HepG2 (cell line): ENCODE results near the gene PEA15. TPM values are rescaled to one million over a fixed set of nuclear protein-coding genes. Genes with fewer than 3 reads are reported as not detected.

Source experiments
- ATAC-seq: fragments of 200-7000 bp; cut with Tn5 transposase; 3 replicates; pipeline ENCODE4 v1.9.1; 2020; ENCODE audit warnings: mild to moderate bottlenecking, moderate library complexity
- BruUV-seq: library from RNA; stranded (reverse); fragments of 400-500 nt; replicated peaks from 2 replicates; lab custom pipeline; 2021; lab: Mats Ljungman, UMichigan
- CTCF ChIA-PET: fragments of 300-600 bp; formaldehyde crosslinking; extraction: SDS; loops from one replicate; lab custom pipeline; 2021; ENCODE audit warnings: low total read pairs, inconsistent platforms, low intra/inter-chr PET ratio; lab: Yijun Ruan, JAX
- POLR2A ChIA-PET: fragments of 350-600 bp; sonication (Branson Sonifier 250); formaldehyde crosslinking; loops from one replicate; lab custom pipeline; 2020; ENCODE audit warnings: antibody characterized with exemption, inconsistent platforms; lab: Yijun Ruan, JAX
- DNase-seq: peaks from one replicate; pipeline ENCODE4 v3.0.0-alpha.2; 2015; ENCODE audit warnings: low spot score
- FAIRE-seq: peaks from 3 replicates; lab custom pipeline; 2011; peaks lifted over from hg19 to GRCh38; lab: Jason Lieb, UNC
- H2AFZ ChIP-seq: one replicate; pipeline ENCODE4 v1.6.1; 2011; ENCODE audit warnings: low read length, inconsistent platforms
- H3K27ac ChIP-seq: fragments of 300-600 bp; 3 replicates; pipeline ENCODE4 v1.8.0; 2011; ENCODE audit warnings: mixed run types, mild to moderate bottlenecking, mixed read lengths, low read length, inconsistent platforms; ENCODE audit not compliant: insufficient read depth; ENCODE audit errors: extremely low read length
- H3K27me3 ChIP-seq, 2 experiments: fragments of 200-600 bp in 1 of 2; 2 replicates in 1 of 2; 3 replicates in 1 of 2; pipeline versions ENCODE4 v1.6.0 to v1.8.0; 2011; ENCODE audit warnings: low read length in 2 of 2, mild to moderate bottlenecking in 2 of 2, moderate library complexity in 2 of 2, inconsistent platforms in 1 of 2; ENCODE audit not compliant: insufficient read depth in 2 of 2, control insufficient read depth in 1 of 2
- H3K36me3 ChIP-seq, 2 experiments: fragments of 200-600 bp in 1 of 2; replicated peaks in 1 of 2; 2 replicates in 1 of 2; 3 replicates in 1 of 2; pipeline versions ENCODE4 v1.5.1 to v1.8.0; 2011; ENCODE audit warnings: low read length in 2 of 2, inconsistent platforms in 1 of 2; ENCODE audit not compliant: insufficient read depth in 2 of 2, control insufficient read depth in 1 of 2
- H3K4me1 ChIP-seq: 2 replicates; pipeline ENCODE4 v1.5.1; 2012; ENCODE audit warnings: low read length, inconsistent platforms; ENCODE audit not compliant: insufficient read depth
- H3K4me2 ChIP-seq: 2 replicates; pipeline ENCODE4 v1.6.0; 2011; ENCODE audit warnings: low read depth, low read length, inconsistent platforms
- H3K4me3 ChIP-seq, 3 experiments: fragments of 200-600 bp in 1 of 3; sonication (generic), shearing (Covaris generic) in 1 of 3; replicated peaks in 1 of 3; 2 replicates each; pipeline ENCODE4 v1.5.1; 2011 to 2016; ENCODE audit warnings: low read length in 3 of 3, inconsistent platforms in 2 of 3, low read depth in 2 of 3, mild to moderate bottlenecking in 2 of 3, control low read depth in 1 of 3, mixed read lengths in 1 of 3; ENCODE audit not compliant: insufficient read depth in 1 of 3
- H3K79me2 ChIP-seq: one replicate; pipeline ENCODE4 v1.6.1; 2011; ENCODE audit warnings: low read length, inconsistent platforms; ENCODE audit not compliant: insufficient read depth
- H3K9ac ChIP-seq: 2 replicates; pipeline ENCODE4 v1.6.0; 2011; ENCODE audit warnings: mild to moderate bottlenecking, low read depth, low read length, inconsistent platforms; ENCODE audit not compliant: insufficient read depth
- H3K9me3 ChIP-seq: 2 replicates; pipeline ENCODE4 v1.5.1; 2012; ENCODE audit warnings: mild to moderate bottlenecking, low read length
- H4K20me1 ChIP-seq: 2 replicates; pipeline ENCODE4 v1.6.0; 2011; ENCODE audit warnings: inconsistent platforms, mild to moderate bottlenecking, low read length, moderate library complexity; ENCODE audit not compliant: insufficient read depth
- FOXC1 ChIP-seq: sonication (generic); formaldehyde crosslinking; IDR thresholded peaks from 2 replicates; pipeline ENCODE4 v1.8.0; 2022; ENCODE audit warnings: mild to moderate bottlenecking, missing genetic modification reagents, borderline replicate concordance
- MYNN ChIP-seq: sonication (generic); formaldehyde crosslinking; IDR thresholded peaks from 2 replicates; pipeline ENCODE4 v1.4.0; 2020; ENCODE audit warnings: mild to moderate bottlenecking, low read depth, missing genetic modification reagents
- MYPOP ChIP-seq: sonication (generic); formaldehyde crosslinking; IDR thresholded peaks from 2 replicates; pipeline ENCODE4 v1.8.1; 2023; ENCODE audit warnings: mild to moderate bottlenecking, moderate library complexity, missing genetic modification reagents
- NCOR1 ChIP-seq: fragments of 200-600 bp; sonication (generic); IDR thresholded peaks from 2 replicates; pipeline ENCODE4 v1.7.0; 2017; ENCODE audit warnings: antibody characterized with exemption, low read length, borderline replicate concordance
- NPAS2 ChIP-seq: sonication (generic); formaldehyde crosslinking; IDR thresholded peaks from 2 replicates; pipeline ENCODE4 v1.8.0; 2022; ENCODE audit warnings: mild to moderate bottlenecking, missing genetic modification reagents, borderline replicate concordance
- SP4 ChIP-seq: sonication (generic); formaldehyde crosslinking; IDR thresholded peaks from 2 replicates; pipeline ENCODE4 v1.8.1; 2023; ENCODE audit warnings: mild to moderate bottlenecking, missing genetic modification reagents
- ZBTB26 ChIP-seq: IDR thresholded peaks from 2 replicates; pipeline ENCODE4 v1.6.1; 2016; ENCODE audit warnings: missing compliant biosample characterization, missing genetic modification reagents, borderline replicate concordance
- ZBTB34 ChIP-seq: sonication (generic); formaldehyde crosslinking; IDR thresholded peaks from 2 replicates; pipeline ENCODE4 v1.8.0; 2022; ENCODE audit warnings: mild to moderate bottlenecking, missing genetic modification reagents
- ZFAT ChIP-seq: sonication (generic); formaldehyde crosslinking; conservative IDR thresholded peaks from 2 replicates; pipeline ENCODE4 v1.8.1; 2023; ENCODE audit warnings: missing genetic modification reagents, inconsistent platforms
- ZFP62 ChIP-seq: sonication (generic); formaldehyde crosslinking; IDR thresholded peaks from 2 replicates; pipeline ENCODE4 v1.4.0; 2020; ENCODE audit warnings: missing genetic modification reagents
- ZNF451 ChIP-seq: sonication (generic); formaldehyde crosslinking; IDR thresholded peaks from 2 replicates; pipeline ENCODE4 v1.5.0; 2020; ENCODE audit warnings: mild to moderate bottlenecking, missing genetic modification reagents
- ZNF589 ChIP-seq: sonication (generic); formaldehyde crosslinking; conservative IDR thresholded peaks from 2 replicates; pipeline ENCODE4 v1.8.0; 2022; ENCODE audit warnings: mild to moderate bottlenecking, moderate library complexity, missing genetic modification reagents
- ZSCAN31 ChIP-seq: sonication (generic); formaldehyde crosslinking; IDR thresholded peaks from 2 replicates; pipeline ENCODE4 v1.5.0; 2020; ENCODE audit warnings: low read depth, mild to moderate bottlenecking, missing genetic modification reagents
- whole genome bisulfite sequencing: methylation state at CpG from one replicate; pipeline ENCODE4 v1.1.6; 2017; ENCODE audit warnings: low lambda C conversion rate; 5-methylcytosine and 5-hydroxymethylcytosine counted together
- in situ Hi-C: cut with HindIII; loops from 2 replicates; pipeline ENCODE4 v1.10.0; 2017; ENCODE audit warnings: low pct_unique_long_range_greater_than_20kb; ENCODE audit not compliant: extremely low pct_ligation_motif_present
- intact Hi-C: fragments of 100-400 bp; cut with micrococcal nuclease; formaldehyde crosslinking; loops from one replicate; pipeline ENCODE4 v1.10.0; 2022; ENCODE audit not compliant: unreplicated experiment
- polyA plus RNA-seq, 8 experiments: library from polyadenylated mRNA; depleted of rRNA in 3 of 8; stranded (reverse) in 7 of 8; unstranded in 1 of 8; fragments of >200 nt; fragmentation: Illumina TruSeq in 4 of 8; extraction: Trizol in 4 of 8; gene quantifications; 2 replicates each; pipeline versions ENCODE4 v1.2.1 to v1.2.3, GENCODE V29; 2011 to 2016; ENCODE audit warnings: low read depth in 4 of 8, missing spikeins in 1 of 8, mixed read lengths in 1 of 8; ENCODE audit not compliant: insufficient read depth in 1 of 8
- total RNA-seq, 5 experiments: library from RNA; depleted of rRNA; stranded (reverse); fragments of >200 nt; fragmentation: Illumina TruSeq; extraction: Trizol; gene quantifications; 2 replicates each; pipeline ENCODE4 v1.2.3, GENCODE V29; 2016; ENCODE audit warnings: low read depth in 1 of 5

Gene PEA15
- total and polyA plus RNA-seq, 2 of the 13 experiments (the other 11 are each of a cell fraction or from before 2014, with no cell fraction given) = 12.1 to 35.2 TPM

- TF ChIP-seq ZSCAN31 = no peak
- no peak for TF ChIP-seq ZBTB34 (CRISPR knock-in tag)
- TF ChIP-seq ZNF589 = no peak
- TF ChIP-seq NCOR1 = no peak
- TF ChIP-seq SP4 (CRISPR knock-in tag) = no peak
- TF ChIP-seq ZFP62 (CRISPR knock-in tag) = no peak
- TF ChIP-seq NPAS2 = no peak
- no peak for TF ChIP-seq MYPOP
These were observed 12.9 kb upstream of the PEA15 start (continued) for GRCh38 chr1:160192234-160192633.

GRCh38 chr1:160193091-160193819, 11.9 kb upstream of the PEA15 start:
- Histone ChIP-seq H3K27ac (peak overlapping the region; percentile 53), H3K4me3 (peak overlapping the region; percentile 47 to 70 (median 55)), H3K9ac (peak overlapping the region; percentile 57), H3K79me2 (no peaks in the 10 kb centered on the region), H3K9me3 (no peaks in the 10 kb centered on the region), H2AFZ (peak overlapping the region; percentile 18), H3K4me1 (peaks cover 34% of the 10 kb centered on the region), H4K20me1 (no peaks in the 10 kb centered on the region), H3K36me3 (no peaks in the 10 kb centered on the region), H3K4me2 (peak overlapping the region; percentile 85), H3K27me3 (peaks cover 1 to 21% of the 10 kb centered on the region in 2 experiments; a peak in 3 of 5 replicates)
- ATAC-seq (peak; percentile 88), FAIRE-seq (peak; percentile 85), DNase-seq (peak; percentile 85)
- WGBS = 3% methylated on average over 7 of the region's 16 CpGs
- ChIA-PET CTCF (interaction anchor here (1.0 to 2.0 kb wide), 5 partner anchors 26 to 183 kb away, joined by 4 to 13 read pairs (median 12); no protein-coding TSS in a partner anchor), POLR2A (interaction anchor here (0.7 to 1.1 kb wide), 6 partner anchors 11 to 98 kb away, joined by 3 to 5 read pairs (median 4); partner anchors contain the start of genes DCAF8 and IGSF8)
- intact Hi-C loops = loop anchor here (1.0 to 10.0 kb wide), 5 partner anchors 26 to 182 kb away; no protein-coding TSS in a partner anchor
- in situ Hi-C loops = loop anchor here (5.0 kb wide), 2 partner anchors 59 to 99 kb away; no protein-coding TSS in a partner anchor
- BruUV-seq = no TSS peak
- TF ChIP-seq ZBTB26 (CRISPR knock-in tag) (no peak), FOXC1 (CRISPR knock-in tag) (no peak; the same call in 1 of the 2 replicates), MYNN (no peak), ZNF451 (CRISPR knock-in tag) (no peak), ZFAT (no peak)
